ENCODE measurements around the gene ATF6B.

DNA sequence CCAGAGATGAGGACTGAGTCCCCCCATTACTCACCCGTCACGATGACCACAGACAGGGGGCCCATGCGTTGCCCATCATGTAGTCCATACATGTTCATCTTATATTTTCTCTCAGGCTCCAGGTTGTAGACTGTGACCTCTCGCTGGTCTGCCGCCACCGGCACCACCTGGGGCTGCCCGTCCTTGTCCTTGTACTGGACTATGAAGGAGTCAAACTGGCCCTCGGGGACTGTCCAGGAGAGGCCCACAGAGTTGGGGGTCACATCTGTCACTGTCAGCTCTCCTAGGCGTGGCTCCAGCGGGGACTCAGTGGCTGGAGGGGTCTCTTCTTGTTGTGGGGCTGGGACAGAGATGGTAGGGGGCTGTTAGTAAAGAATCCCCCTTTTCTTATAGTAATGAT lies 54.4 kb downstream of the ATF6B start:
- no peak for TF ChIP-seq GATA2 (IDR thresholded peaks at IDR 0.05; ENCODE audit: low read depth, low read length)
- no peak for TF ChIP-seq GATA3 (IDR thresholded peaks at IDR 0.05; ENCODE audit: low read depth, low read length)
